Dendritic cell treated with granulocyte-macrophage colony-stimulating factor and Interleukin-4, amounts not matched to agents 40 ng/mL and 50 ng/mL, for 4 days (primary cell): ENCODE data around the gene KLHL1.

Source experiments
- H3K27ac Mint-ChIP-seq: one replicate; pipeline ENCODE4 v1.8.0; 2022; ENCODE audit warnings: mild to moderate bottlenecking, mixed read lengths
- H3K27me3 Mint-ChIP-seq: one replicate; pipeline ENCODE4 v1.8.0; 2022; ENCODE audit warnings: mild to moderate bottlenecking, mixed read lengths
- H3K36me3 Mint-ChIP-seq: one replicate; pipeline ENCODE4 v1.8.0; 2022; ENCODE audit warnings: low read depth, mixed read lengths
- H3K4me1 Mint-ChIP-seq: one replicate; pipeline ENCODE4 v1.8.0; 2022; ENCODE audit warnings: low read depth, mixed read lengths
- H3K4me3 Mint-ChIP-seq: one replicate; pipeline ENCODE4 v1.8.0; 2022; ENCODE audit warnings: mild to moderate bottlenecking, moderate library complexity, mixed read lengths
- H3K9me3 Mint-ChIP-seq: one replicate; pipeline ENCODE4 v1.8.0; 2022; ENCODE audit warnings: mixed read lengths
- intact Hi-C: fragments of 100-400 bp; cut with micrococcal nuclease; formaldehyde crosslinking; loops from one replicate; pipeline ENCODE4 v1.15.0; 2022

Gene KLHL1

GRCh38 chr13:69956349-69956748, 151.9 kb downstream of the KLHL1 start:
- intact Hi-C loops, result no loop called here

GRCh38 chr13:69955271-69955670, 153.0 kb downstream of the KLHL1 start:
- peaks cover 7% of the 10 kb centered on the region for H3K9me3 Mint-ChIP-seq
- no peaks in the 10 kb centered on the region for H3K4me1 Mint-ChIP-seq
- H3K4me3 Mint-ChIP-seq, result no peak overlapping the region
- intact Hi-C loops, result no loop called here
- no peak overlapping the region for H3K27ac Mint-ChIP-seq
- no peaks in the 10 kb centered on the region for H3K27me3 Mint-ChIP-seq
- no peaks in the 10 kb centered on the region for H3K36me3 Mint-ChIP-seq

More at GRCh38 chr13:69956349-69956748, 151.9 kb downstream of the KLHL1 start:
- Mint-ChIP-seq H3K9me3 (peaks cover 5% of the 10 kb centered on the region), H3K27ac (no peak overlapping the region), H3K4me3 (no peak overlapping the region), H3K36me3 (no peaks in the 10 kb centered on the region), H3K4me1 (no peaks in the 10 kb centered on the region), H3K27me3 (no peaks in the 10 kb centered on the region)

GRCh38 chr13:69951412-69951811, 156.8 kb downstream of the KLHL1 start:
- H3K27me3 Mint-ChIP-seq, result no peaks in the 10 kb centered on the region
- intact Hi-C loops, result no loop called here
- H3K36me3 Mint-ChIP-seq, result no peaks in the 10 kb centered on the region
- no peaks in the 10 kb centered on the region for H3K4me1 Mint-ChIP-seq
- peaks cover 7% of the 10 kb centered on the region for H3K9me3 Mint-ChIP-seq
- H3K27ac Mint-ChIP-seq, result no peak overlapping the region
- no peak overlapping the region for H3K4me3 Mint-ChIP-seq

- no peak overlapping the region for H3K27ac Mint-ChIP-seq
- peaks cover 7% of the 10 kb centered on the region for H3K9me3 Mint-ChIP-seq
- no peaks in the 10 kb centered on the region for H3K4me1 Mint-ChIP-seq
- no peak overlapping the region for H3K4me3 Mint-ChIP-seq
- intact Hi-C loops, result no loop called here
- H3K36me3 Mint-ChIP-seq, result no peaks in the 10 kb centered on the region
- H3K27me3 Mint-ChIP-seq, result no peaks in the 10 kb centered on the region
Observed at GRCh38 chr13:69950160-69950559, 158.1 kb downstream of the KLHL1 start.

- Mint-ChIP-seq H3K36me3 (no peaks in the 10 kb centered on the region), H3K27ac (no peak overlapping the region), H3K4me3 (no peak overlapping the region), H3K4me1 (no peaks in the 10 kb centered on the region), H3K9me3 (peaks cover 7% of the 10 kb centered on the region), H3K27me3 (no peaks in the 10 kb centered on the region)
- intact Hi-C loops, result no loop called here
Observed at GRCh38 chr13:69948016-69948415, 160.2 kb downstream of the KLHL1 start.

- no peaks in the 10 kb centered on the region for H3K36me3 Mint-ChIP-seq
- no peaks in the 10 kb centered on the region for H3K27me3 Mint-ChIP-seq
- no peak overlapping the region for H3K27ac Mint-ChIP-seq
- H3K4me3 Mint-ChIP-seq, result no peak overlapping the region
- intact Hi-C loops, result no loop called here
- peaks cover 7% of the 10 kb centered on the region for H3K9me3 Mint-ChIP-seq
- H3K4me1 Mint-ChIP-seq, result no peaks in the 10 kb centered on the region
Observed at GRCh38 chr13:69947582-69947981, 160.7 kb downstream of the KLHL1 start.

GRCh38 chr13:69946511-69946910, 161.7 kb downstream of the KLHL1 start:
- Mint-ChIP-seq H3K4me3 (no peak overlapping the region), H3K27ac (no peak overlapping the region)
- intact Hi-C loops, result no loop called here

GRCh38 chr13:69935043-69935442, 173.2 kb downstream of the KLHL1 start:
- H3K4me1 Mint-ChIP-seq, result no peaks in the 10 kb centered on the region
- H3K36me3 Mint-ChIP-seq, result no peaks in the 10 kb centered on the region
- intact Hi-C loops, result no loop called here
- no peak overlapping the region for H3K4me3 Mint-ChIP-seq
- peaks cover 10% of the 10 kb centered on the region for H3K9me3 Mint-ChIP-seq
- no peaks in the 10 kb centered on the region for H3K27me3 Mint-ChIP-seq
- no peak overlapping the region for H3K27ac Mint-ChIP-seq

More at GRCh38 chr13:69946511-69946910, 161.7 kb downstream of the KLHL1 start:
- H3K9me3 Mint-ChIP-seq, result peaks cover 3% of the 10 kb centered on the region
- H3K36me3 Mint-ChIP-seq, result no peaks in the 10 kb centered on the region
- H3K4me1 Mint-ChIP-seq, result no peaks in the 10 kb centered on the region
- H3K27me3 Mint-ChIP-seq, result no peaks in the 10 kb centered on the region

GRCh38 chr13:69928262-69928661, 180.0 kb downstream of the KLHL1 start:
- Mint-ChIP-seq H3K27ac (no peak overlapping the region), H3K9me3 (peaks cover 17% of the 10 kb centered on the region), H3K27me3 (no peaks in the 10 kb centered on the region), H3K4me1 (no peaks in the 10 kb centered on the region), H3K36me3 (no peaks in the 10 kb centered on the region), H3K4me3 (no peak overlapping the region)
- intact Hi-C loops, result no loop called here

GRCh38 chr13:69921156-69921555, 187.1 kb downstream of the KLHL1 start:
- no peaks in the 10 kb centered on the region for H3K27me3 Mint-ChIP-seq
- no peak overlapping the region for H3K27ac Mint-ChIP-seq
- intact Hi-C loops, result no loop called here
- no peaks in the 10 kb centered on the region for H3K4me1 Mint-ChIP-seq
- peaks cover 26% of the 10 kb centered on the region for H3K9me3 Mint-ChIP-seq
- H3K4me3 Mint-ChIP-seq, result no peak overlapping the region
- H3K36me3 Mint-ChIP-seq, result no peaks in the 10 kb centered on the region

GRCh38 chr13:69912630-69913029, 195.6 kb downstream of the KLHL1 start:
- Mint-ChIP-seq H3K9me3 (peaks cover 8% of the 10 kb centered on the region), H3K27me3 (no peaks in the 10 kb centered on the region), H3K4me1 (no peaks in the 10 kb centered on the region), H3K27ac (no peak overlapping the region), H3K4me3 (no peak overlapping the region), H3K36me3 (no peaks in the 10 kb centered on the region)
- intact Hi-C loops, result no loop called here

GRCh38 chr13:69910800-69911199, 197.5 kb downstream of the KLHL1 start:
- Mint-ChIP-seq H3K4me3 (no peak overlapping the region), H3K27me3 (no peaks in the 10 kb centered on the region), H3K9me3 (peaks cover 13% of the 10 kb centered on the region), H3K36me3 (no peaks in the 10 kb centered on the region), H3K4me1 (no peaks in the 10 kb centered on the region), H3K27ac (no peak overlapping the region)
- intact Hi-C loops, result no loop called here

- no peaks in the 10 kb centered on the region for H3K27me3 Mint-ChIP-seq
- no peak overlapping the region for H3K27ac Mint-ChIP-seq
- no peak overlapping the region for H3K4me3 Mint-ChIP-seq
- no peaks in the 10 kb centered on the region for H3K4me1 Mint-ChIP-seq
- intact Hi-C loops, result no loop called here
- no peaks in the 10 kb centered on the region for H3K36me3 Mint-ChIP-seq
- H3K9me3 Mint-ChIP-seq, result peaks cover 27% of the 10 kb centered on the region
Observed at GRCh38 chr13:69904784-69905183, 203.5 kb downstream of the KLHL1 start.

- intact Hi-C loops, result no loop called here
- H3K9me3 Mint-ChIP-seq, result peaks cover 34% of the 10 kb centered on the region
- H3K4me1 Mint-ChIP-seq, result no peaks in the 10 kb centered on the region
- no peaks in the 10 kb centered on the region for H3K27me3 Mint-ChIP-seq
- H3K4me3 Mint-ChIP-seq, result no peak overlapping the region
- no peak overlapping the region for H3K27ac Mint-ChIP-seq
- H3K36me3 Mint-ChIP-seq, result no peaks in the 10 kb centered on the region
Observed at GRCh38 chr13:69903081-69903480, 205.2 kb downstream of the KLHL1 start.

GRCh38 chr13:69882451-69882850, 225.8 kb downstream of the KLHL1 start:
- no peaks in the 10 kb centered on the region for H3K27me3 Mint-ChIP-seq
- H3K4me1 Mint-ChIP-seq, result no peaks in the 10 kb centered on the region
- intact Hi-C loops, result no loop called here
- no peak overlapping the region for H3K4me3 Mint-ChIP-seq
- H3K27ac Mint-ChIP-seq, result no peak overlapping the region
- no peaks in the 10 kb centered on the region for H3K36me3 Mint-ChIP-seq
- H3K9me3 Mint-ChIP-seq, result peaks cover 18% of the 10 kb centered on the region
